GM08714 (cell line): ENCODE results near the gene MTUS2.

Source experiments
- H3K4me3 ChIP-seq: fragments of 200-500 bp; sonication (Bioruptor generic); 2 replicates; pipeline ENCODE4 v1.5.1; 2014; ENCODE audit warnings: mild to moderate bottlenecking, low read length, inconsistent platforms
- ZNF274 ChIP-seq: IDR thresholded peaks from 2 replicates; pipeline ENCODE4 v1.6.1; 2012; ENCODE audit warnings: mild to moderate bottlenecking, low read depth, low read length

Gene MTUS2

DNA sequence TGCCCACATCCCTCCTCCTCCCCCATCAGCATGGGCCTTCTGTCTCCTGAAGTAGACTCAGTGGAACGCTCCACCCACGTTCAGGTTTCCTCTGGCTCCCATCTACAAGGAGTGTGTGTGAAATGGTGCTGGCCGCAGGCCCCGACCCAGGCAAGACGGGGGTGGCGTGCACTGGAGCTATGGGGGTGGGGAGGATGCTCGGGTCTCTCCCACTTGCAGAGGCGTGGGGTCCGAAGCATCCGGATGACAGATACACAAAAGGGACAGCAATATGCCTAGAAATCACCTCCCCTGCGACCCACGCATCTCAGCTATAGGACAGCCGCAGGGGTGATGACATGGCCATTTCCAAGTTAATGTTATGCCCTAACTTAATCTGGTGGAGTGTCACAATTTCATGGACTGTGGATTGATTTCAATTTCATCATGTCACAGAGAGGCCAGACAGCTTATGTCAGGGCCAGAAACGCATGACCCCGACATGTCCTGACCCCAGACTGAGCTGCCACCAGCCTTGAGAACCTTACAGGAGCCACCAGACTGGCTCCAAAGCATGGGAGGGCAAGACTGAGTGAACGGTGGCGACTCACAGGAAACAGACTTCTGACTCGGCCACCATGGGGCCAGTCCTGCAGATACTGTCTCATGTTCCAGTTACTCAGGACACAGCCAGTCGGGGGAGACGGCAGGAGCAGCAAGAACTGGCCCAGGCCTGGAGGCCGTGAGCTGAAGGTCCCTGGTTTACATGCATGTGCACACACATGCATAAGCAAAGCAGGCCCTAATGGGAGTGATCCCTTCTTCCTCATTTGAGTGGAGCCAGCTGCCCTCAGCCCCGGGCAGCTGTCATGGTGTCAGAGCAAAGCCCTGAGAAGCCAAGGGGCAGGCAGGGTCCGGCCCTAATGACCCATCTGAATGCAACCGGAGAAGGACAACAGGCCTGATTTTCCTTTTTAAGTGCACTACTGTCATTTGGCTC lies 693.2 kb downstream of the MTUS2 start:
- H3K4me3 ChIP-seq: no peak overlapping the region
- no peak for TF ChIP-seq ZNF274

- no peak for TF ChIP-seq ZNF274
- H3K4me3 ChIP-seq: no peak overlapping the region
Measured at GRCh38 chr13:29513981-29514719, 694.0 kb downstream of the MTUS2 start.

- H3K4me3 ChIP-seq: no peak overlapping the region
- TF ChIP-seq ZNF274: no peak
Measured at GRCh38 chr13:29514720-29515310, 694.7 kb downstream of the MTUS2 start.

- no peak overlapping the region for H3K4me3 ChIP-seq
- TF ChIP-seq ZNF274: no peak
Measured at GRCh38 chr13:29515372-29515771, 695.2 kb downstream of the MTUS2 start.

DNA sequence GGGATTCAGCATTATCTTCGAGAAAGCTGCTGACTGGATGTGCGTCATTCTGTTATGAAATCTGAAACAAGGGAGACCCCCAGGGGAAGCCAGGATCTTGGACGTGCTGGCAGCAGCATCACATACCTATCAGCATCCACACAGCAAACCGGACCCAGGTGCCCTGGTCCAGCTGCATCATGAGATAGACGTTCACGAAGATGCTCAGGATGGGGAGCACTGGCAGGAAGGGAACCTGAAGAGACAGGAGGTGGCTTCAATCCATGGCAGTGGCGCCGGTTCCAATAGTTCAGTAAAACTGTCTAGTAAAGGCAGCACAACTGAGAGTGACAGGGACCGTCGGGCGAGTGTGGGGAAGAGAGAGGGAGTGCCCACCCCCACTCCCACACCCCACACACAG lies 695.9 kb downstream of the MTUS2 start:
- TF ChIP-seq ZNF274: no peak
- no peak overlapping the region for H3K4me3 ChIP-seq

DNA sequence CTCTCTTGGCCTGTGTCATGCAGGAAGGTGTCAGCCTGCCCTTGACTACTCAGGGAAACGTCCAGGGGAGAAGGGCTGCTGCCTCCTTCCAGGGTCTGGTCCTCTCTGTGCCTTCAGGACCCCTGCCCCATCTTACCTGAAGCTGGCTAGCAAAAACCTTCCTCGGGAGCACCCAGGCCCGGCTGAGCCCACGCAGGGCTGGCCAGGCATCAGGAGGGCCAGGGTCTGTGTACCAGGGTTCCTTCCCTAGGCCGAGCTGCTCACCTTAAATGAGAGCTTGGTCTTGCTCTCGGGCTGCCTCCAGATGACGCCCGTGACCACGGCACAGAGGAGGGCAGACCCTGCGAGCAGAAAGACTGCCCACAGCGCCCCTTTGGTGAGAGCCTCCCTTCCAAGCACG lies 696.7 kb downstream of the MTUS2 start:
- TF ChIP-seq ZNF274: no peak
- H3K4me3 ChIP-seq: no peak overlapping the region

GRCh38 chr13:29519921-29520320 lies 699.8 kb downstream of the MTUS2 start:
- no peak overlapping the region for H3K4me3 ChIP-seq
- TF ChIP-seq ZNF274: no peak

DNA sequence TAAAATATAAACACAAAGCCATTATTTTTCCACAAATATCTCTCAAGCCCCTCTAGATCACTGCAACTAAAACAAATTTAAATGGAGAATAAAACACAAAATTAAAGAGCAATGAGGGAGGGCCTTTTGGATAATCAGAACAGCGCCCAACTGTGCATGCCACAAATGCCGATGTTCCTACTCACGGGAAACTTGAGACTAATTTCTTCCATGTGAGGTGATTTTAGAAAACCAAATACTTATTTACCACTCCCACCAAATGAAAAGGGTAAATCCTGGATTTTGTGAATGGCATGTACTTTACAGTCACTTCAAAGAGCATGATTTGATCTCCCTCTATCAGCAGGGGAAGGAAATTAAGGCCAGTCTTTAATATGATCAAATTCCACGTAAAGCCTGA lies 700.5 kb downstream of the MTUS2 start:
- no peak for TF ChIP-seq ZNF274
- no peak overlapping the region for H3K4me3 ChIP-seq

- H3K4me3 ChIP-seq: no peak overlapping the region
- no peak for TF ChIP-seq ZNF274
Measured at GRCh38 chr13:29521336-29521735, 701.2 kb downstream of the MTUS2 start.

- H3K4me3 ChIP-seq: no peak overlapping the region
- no peak for TF ChIP-seq ZNF274
Measured at GRCh38 chr13:29522044-29522685, 702.0 kb downstream of the MTUS2 start.

DNA sequence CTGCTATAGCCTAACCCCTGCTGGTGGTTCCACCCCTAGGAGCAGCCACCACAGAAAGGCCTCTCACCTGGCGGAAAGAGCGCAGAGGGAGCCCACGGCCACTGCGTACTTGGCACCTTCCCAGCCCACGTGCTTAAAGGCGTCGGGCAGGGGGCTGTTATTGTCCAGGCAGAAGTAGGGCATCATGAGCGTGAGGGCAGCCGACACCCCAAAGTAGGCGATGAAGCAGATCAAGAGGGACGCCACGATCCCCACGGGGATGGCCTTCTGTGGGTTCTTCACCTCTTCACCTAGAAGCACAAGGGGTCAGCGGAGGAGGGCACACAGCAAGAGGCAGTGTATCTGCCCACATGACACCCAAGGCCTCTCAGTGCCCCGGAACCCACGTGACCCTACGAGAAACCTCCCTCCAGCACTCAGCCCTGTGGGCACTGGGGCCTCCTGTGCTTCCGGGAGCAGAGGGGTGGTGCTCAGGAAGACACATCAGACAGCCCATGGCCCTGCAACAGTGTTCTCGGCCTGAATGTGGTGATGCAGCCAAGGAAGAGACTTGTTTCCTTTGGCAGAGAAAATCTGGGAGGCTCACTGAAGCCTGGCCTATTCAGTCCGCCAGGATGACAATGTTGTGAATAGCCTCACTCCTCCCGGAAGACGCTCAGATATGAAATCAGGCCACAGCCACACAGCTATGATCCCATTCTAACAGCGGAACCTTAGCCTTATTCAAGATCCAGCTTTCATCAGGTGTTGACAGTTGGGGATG lies 703.2 kb downstream of the MTUS2 start:
- no peak for TF ChIP-seq ZNF274
- H3K4me3 ChIP-seq: no peak overlapping the region

DNA sequence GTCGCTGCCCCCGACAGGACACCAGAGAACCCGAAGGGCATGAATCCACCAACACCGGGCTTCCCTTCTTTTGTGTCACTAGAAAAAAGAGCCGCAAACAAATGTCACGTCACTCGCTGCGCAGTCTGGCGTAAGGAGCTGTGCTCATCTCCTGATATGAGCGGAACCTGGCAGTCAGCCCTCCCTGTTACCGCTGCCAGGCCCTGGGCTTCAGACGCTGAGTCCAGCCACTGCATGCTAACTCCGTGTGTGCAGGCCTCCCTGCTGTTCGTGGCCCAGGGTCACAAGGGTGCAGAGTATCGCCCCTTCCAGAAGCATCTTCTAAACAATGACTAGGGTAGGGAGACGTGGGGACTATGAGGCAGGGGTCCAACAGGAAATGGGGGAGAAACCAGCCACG lies 704.0 kb downstream of the MTUS2 start:
- TF ChIP-seq ZNF274: no peak
- no peak overlapping the region for H3K4me3 ChIP-seq

DNA sequence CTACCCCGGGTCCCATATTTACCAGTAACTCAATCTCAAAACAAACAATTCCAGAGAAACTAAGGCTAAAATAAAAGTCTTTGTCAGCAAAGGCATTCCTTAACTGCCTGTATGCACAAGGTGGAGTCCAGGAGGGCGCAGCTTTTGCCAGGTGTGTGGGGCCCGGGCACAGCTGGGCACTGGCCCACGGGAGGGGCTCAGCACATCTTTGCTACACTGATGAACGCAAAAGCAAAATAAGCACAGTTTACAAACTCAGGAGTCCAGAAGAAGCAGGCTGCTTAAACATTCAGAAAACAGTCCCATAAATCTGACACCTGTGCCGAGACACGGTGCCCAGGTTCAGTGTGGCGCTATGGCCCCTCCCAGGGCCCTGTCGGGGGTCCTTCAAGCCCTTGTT lies 704.5 kb downstream of the MTUS2 start:
- TF ChIP-seq ZNF274: no peak
- no peak overlapping the region for H3K4me3 ChIP-seq
